Dedifferentiated amniotic fluid mesenchymal stem cell (primary cell): ENCODE measurements around the gene GABRR3.

Source experiments
- DNase-seq: peaks from one replicate; pipeline ENCODE4 v3.0.0-alpha.2; 2016; ENCODE audit errors: extremely low spot score

The GABRR3 gene

DNA sequence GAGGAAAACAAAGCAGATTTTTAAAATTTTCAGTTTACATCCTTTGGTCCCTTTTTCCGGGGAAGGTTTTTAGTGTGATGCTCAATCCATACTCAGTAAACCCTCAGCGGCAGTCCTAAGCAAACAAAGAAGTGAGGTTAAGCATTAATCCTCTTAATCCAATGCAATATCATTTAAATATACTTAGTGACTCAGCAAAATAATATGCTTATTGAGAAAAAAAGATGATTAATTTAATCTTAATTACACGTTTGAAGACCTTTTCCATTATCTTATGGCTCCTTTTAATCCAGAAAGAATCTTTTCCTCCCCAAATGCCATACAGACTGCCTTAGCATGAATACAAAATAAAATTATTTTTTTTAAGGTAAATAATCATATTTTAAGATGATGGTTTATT is at the start of gene GABRR3:
GABRR3 (minus strand) TSS at position 108 of the 400 bp plus-strand sequence. CDS start 328 bp downstream, outside the sequence.
- no peak for DNase-seq

GRCh38 chr3:98073486-98073885 is 38.4 kb upstream of the GABRR3 start:
- no peak for DNase-seq

- DNase-seq = no peak
Measured at GRCh38 chr3:98070840-98071239, 35.7 kb upstream of the GABRR3 start.

- DNase-seq = no peak
Measured at GRCh38 chr3:98068824-98069223, 33.7 kb upstream of the GABRR3 start.

GRCh38 chr3:98058244-98058960 is 23.3 kb upstream of the GABRR3 start:
- no peak for DNase-seq

DNA sequence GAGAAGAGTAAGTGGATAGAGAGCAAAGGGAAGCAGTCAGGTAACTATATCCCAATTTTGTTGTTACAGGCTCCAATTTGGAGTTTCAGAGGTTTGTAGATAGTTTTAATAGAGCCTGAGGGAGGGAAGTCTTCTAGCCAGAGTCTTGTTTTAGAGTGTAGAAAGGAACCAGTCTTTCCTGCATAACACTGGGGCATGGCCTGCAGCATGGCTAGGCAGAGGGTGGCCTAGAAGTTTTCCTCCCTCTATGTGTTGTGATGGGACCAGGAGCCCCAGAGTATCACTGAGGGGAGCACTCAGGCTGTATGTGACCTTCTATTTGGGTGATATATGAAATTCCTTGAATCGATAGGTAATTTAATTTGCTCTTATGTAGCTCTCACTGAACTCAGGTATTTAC is 22.5 kb upstream of the GABRR3 start:
- no peak for DNase-seq

DNA sequence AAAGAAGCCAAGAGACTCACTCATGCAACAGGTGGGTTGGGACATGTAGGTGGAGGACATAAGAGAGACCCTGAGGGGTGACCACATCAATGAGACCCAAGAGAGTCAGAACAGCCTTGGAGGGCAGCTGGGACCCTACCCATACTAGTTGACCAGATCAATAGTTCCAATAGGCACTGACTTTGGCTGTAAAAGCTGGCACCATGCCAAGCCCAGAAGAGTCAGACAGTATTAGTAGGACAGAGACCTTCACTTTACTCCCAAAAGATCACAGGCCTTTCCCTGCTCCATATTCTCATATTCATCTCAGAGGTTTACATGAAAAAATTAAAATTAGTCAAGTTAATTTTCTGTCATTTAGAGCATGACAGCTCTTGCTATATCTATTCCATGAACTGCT is 20.9 kb upstream of the GABRR3 start:
- DNase-seq = no peak

DNA sequence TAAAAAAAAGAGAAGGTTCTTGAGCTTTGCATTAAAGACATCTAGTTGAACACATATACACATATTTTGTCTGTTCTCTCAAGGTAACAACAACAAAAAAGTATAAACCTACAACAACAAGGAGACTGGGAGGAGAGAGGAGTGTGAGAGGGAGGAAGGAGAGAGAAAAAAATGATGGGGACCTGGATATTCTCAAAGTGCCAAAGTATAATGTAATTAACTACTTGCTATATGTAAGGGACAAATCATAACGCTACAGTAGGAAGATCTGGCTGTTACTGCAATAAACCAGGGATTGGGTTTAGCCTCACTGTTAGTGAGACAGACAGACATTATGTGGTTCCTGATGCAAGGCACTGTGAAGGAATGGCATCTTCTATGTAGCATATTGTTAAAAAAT is 14.2 kb upstream of the GABRR3 start:
- DNase-seq = no peak

- DNase-seq = no peak
Measured at GRCh38 chr3:98048586-98048985, 13.5 kb upstream of the GABRR3 start.

DNA sequence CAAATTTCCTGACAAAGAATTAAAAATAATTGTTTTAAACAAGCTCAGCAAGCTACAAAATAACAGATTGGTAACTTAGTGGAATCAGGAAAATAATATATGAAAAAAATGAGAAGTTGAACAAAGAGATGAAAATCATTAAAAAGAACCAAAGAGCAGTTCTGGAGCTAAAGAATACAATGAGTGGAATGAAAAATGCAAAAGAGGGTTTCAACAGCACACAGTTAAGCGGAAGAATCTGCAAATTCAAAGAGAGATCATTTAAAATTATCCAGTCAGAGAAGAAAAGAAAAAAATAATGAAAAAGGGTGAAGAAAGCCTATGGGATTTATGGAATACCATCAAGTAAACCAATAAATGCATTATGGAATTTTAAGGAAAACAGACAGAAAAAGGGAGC is 6.2 kb upstream of the GABRR3 start:
- no peak for DNase-seq

- peak; percentile 87 for DNase-seq
Measured at GRCh38 chr3:98039322-98040024, 4.4 kb upstream of the GABRR3 start.

GRCh38 chr3:98038876-98039275 is 3.8 kb upstream of the GABRR3 start:
- no peak for DNase-seq

GRCh38 chr3:98038286-98038685 is 3.2 kb upstream of the GABRR3 start:
- DNase-seq = no peak

GRCh38 chr3:98034486-98034885 is 629 bp downstream of the GABRR3 start:
- no peak for DNase-seq

- no peak for DNase-seq
Measured at GRCh38 chr3:98034036-98034435, 1.1 kb downstream of the GABRR3 start.

DNA sequence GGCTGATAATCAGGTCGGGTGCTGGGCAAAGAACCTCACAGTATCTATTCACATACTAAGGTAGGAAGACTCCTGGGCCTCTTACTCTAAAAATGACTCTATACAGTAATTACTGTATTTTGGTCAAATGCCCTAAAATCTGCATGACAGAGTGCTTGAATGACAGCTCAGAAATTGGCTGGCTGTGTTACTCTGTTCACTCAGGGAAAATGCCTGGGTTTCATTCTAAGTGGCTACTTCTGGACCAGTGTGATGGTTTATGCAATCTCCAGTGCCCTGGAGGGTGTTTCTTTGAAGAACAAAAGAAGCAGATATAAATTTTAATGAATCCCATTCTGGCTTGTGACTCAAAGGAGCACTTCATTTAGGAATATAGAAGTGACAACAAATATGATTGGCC is 2.2 kb downstream of the GABRR3 start:
- DNase-seq = no peak

- no peak for DNase-seq
Measured at GRCh38 chr3:98032265-98032664, 2.9 kb downstream of the GABRR3 start.

DNA sequence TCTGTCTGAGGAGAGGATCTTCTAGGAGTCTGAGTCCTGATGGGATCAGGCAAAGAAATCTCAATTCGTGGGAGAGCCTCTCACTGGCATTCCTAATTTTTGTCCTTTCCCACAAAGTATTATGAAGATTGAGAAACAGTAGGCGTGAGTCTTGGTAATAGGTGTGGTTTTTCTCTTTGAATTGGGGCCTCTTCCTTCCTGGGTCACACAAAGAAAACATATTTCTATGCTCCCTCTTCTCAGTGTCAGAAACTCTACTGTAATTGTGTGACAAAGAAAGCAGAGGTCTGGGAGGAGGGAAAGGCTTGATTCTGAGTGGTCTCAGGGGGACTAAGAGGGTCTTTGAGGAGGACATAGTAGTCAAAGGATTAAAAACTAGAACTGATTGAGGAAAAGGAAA is 6.0 kb downstream of the GABRR3 start:
- no peak for DNase-seq

- no peak for DNase-seq
Measured at GRCh38 chr3:98027085-98027446, 8.0 kb downstream of the GABRR3 start.

GRCh38 chr3:98026425-98027084 is 8.6 kb downstream of the GABRR3 start:
- no peak for DNase-seq

GRCh38 chr3:98025392-98025945 is 9.6 kb downstream of the GABRR3 start:
- no peak for DNase-seq

GRCh38 chr3:98022978-98023820 is 11.9 kb downstream of the GABRR3 start:
- peak; percentile 83 for DNase-seq
